Mucosa of rectum (tissue), 2 donors: Measurements from ENCODE around the gene DDR1.

Experiments
- H3K27ac ChIP-seq, 2 donors: one replicate each; pipeline ENCODE4 v1.7.0; 2013; ENCODE audit warnings: inconsistent platforms in 2 of 2, low read depth in 2 of 2, low read length in 2 of 2
- H3K27me3 ChIP-seq, 2 donors: one replicate each; pipeline ENCODE4 v1.7.0; 2013; ENCODE audit warnings: low read length in 2 of 2; ENCODE audit not compliant: control insufficient read depth in 2 of 2, insufficient read depth in 2 of 2
- H3K36me3 ChIP-seq, 2 donors: one replicate each; pipeline ENCODE4 v1.7.0; 2013; ENCODE audit warnings: low read length in 2 of 2; ENCODE audit not compliant: control insufficient read depth in 2 of 2, insufficient read depth in 2 of 2
- H3K4me1 ChIP-seq, 2 donors: one replicate each; pipeline ENCODE4 v1.7.0; 2013; ENCODE audit warnings: low read length in 2 of 2, mild to moderate bottlenecking in 1 of 2; ENCODE audit not compliant: control insufficient read depth in 2 of 2, insufficient read depth in 2 of 2
- H3K4me3 ChIP-seq, 2 donors: one replicate each; pipeline ENCODE4 v1.7.0; 2013; ENCODE audit warnings: low read length in 2 of 2
- H3K9ac ChIP-seq, 2 donors: one replicate each; pipeline ENCODE4 v1.7.0; 2013; ENCODE audit warnings: low read length in 2 of 2, low read depth in 1 of 2, mild to moderate bottlenecking in 1 of 2
- H3K9me3 ChIP-seq, 2 donors: one replicate each; pipeline ENCODE4 v1.7.0; 2013; ENCODE audit warnings: low read length in 2 of 2; ENCODE audit not compliant: control insufficient read depth in 2 of 2
- donor health status: healthy.
- donor health status: Normal muscosa, but diverticular disease.

DDR1 gene

DNA sequence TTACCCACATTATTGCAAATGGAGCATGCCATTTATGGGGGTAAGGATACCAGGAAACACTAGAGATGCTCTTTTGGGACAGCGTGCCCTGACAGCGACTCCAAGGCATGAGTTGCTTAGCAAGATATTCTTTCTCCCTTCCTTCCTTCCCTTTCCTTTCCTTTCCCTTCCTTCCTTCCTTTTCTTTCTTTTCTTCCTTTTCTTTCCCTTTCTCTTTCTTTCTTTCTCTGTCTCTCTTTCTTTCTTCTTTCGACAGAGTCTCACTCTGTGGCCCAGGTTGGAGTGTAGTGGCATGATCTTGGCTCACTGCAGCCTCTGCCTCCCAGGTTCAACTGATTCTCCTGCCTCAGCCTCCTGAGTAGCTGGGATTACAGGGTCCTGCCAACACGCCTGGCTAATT, 59.7 kb downstream of the DDR1 start:
- Histone ChIP-seq H3K27me3 (peaks cover 7 to 16% of the 10 kb centered on the region in 2 donors), H3K27ac (no peak overlapping the region), H3K4me1 (peaks cover 3 to 6% of the 10 kb centered on the region in 2 donors), H3K9me3 (no peaks in the 10 kb centered on the region), H3K36me3 (no peaks in the 10 kb centered on the region), H3K4me3 (no peak overlapping the region), H3K9ac (no peak overlapping the region)

DNA sequence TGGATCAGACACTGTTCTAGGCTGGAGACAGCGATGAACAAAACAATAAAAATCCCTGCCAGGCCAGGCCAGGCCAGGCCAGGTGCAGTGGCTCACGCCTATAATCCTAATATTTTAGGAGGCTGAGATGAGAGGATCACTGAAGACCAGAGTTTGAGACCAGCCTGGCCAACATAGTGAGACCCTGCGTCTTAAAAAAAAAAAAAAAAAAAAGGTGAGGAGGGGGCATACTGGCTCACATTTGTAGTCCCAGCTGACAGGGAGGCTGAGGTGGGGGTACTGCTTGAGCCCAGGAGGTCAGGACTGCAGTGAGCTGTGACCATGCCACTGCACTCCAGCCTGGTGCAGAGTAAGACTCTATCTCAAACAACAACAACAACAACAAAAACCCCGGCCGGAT, 61.0 kb downstream of the DDR1 start:
- H3K9me3 ChIP-seq = no peaks in the 10 kb centered on the region

DNA sequence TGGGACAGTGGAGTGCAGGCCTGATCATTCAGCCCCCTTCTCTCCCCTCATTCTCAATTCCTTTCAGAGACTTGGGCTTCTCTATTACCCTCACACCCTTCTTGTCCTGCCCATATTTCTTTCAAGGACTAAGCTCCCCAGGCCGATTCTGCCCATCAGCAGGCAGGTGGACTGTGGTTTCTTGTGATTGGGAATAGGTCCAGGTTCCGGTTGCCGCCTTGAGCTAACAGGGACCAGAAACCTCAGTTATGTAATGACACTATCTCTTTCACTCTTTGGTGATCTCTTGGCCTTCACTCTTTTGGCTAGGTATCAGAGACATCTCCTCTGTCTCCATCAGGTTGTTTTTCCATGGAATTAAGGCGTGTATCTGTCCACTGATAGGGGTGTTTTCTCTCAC, 62.9 kb downstream of the DDR1 start:
- H3K27me3 ChIP-seq = peaks cover 10 to 14% of the 10 kb centered on the region in 2 donors
- no peak overlapping the region for H3K27ac ChIP-seq
- H3K4me1 ChIP-seq = no peaks in the 10 kb centered on the region
- no peaks in the 10 kb centered on the region for H3K9me3 ChIP-seq
- H3K36me3 ChIP-seq = no peaks in the 10 kb centered on the region
- no peak overlapping the region for H3K4me3 ChIP-seq
- no peak overlapping the region for H3K9ac ChIP-seq

More for the DNA sequence above, 61.0 kb downstream of the DDR1 start:
- H3K4me1 ChIP-seq = peaks cover under 1 to 3% of the 10 kb centered on the region in 2 donors
- H3K27ac ChIP-seq = no peak overlapping the region
- H3K4me3 ChIP-seq = no peak overlapping the region
- H3K27me3 ChIP-seq = peaks cover 7 to 13% of the 10 kb centered on the region in 2 donors
- H3K9ac ChIP-seq = no peak overlapping the region
- H3K36me3 ChIP-seq = no peaks in the 10 kb centered on the region

DNA sequence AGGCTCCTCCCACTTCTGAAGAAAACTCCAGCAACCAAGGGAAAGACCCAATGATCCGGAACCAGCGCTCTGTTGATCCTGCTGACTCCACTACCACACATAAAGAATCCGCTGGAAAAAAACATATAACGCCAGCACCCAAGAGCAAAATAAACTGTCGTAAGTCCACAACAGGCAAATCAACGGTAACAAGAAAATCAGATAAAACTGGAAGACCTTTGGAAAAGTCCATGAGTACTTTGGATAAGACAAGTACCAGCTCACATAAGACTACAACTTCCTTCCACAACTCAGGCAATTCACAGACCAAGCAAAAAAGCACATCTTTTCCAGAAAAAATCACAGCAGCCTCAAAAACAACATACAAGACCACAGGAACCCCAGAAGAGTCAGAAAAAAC, 64.5 kb downstream of the DDR1 start:
- Histone ChIP-seq H3K9ac (no peak overlapping the region), H3K9me3 (no peaks in the 10 kb centered on the region), H3K27ac (no peak overlapping the region), H3K4me1 (no peaks in the 10 kb centered on the region), H3K36me3 (no peaks in the 10 kb centered on the region), H3K27me3 (peaks cover 10% of the 10 kb centered on the region in 2 donors), H3K4me3 (no peak overlapping the region)
